Fibroblast of mammary gland (primary cell): ENCODE data around the gene LACTBL1.

Experiments used
- DNase-seq: peaks from one replicate; pipeline ENCODE4 v3.0.0-alpha.2; 2010; ENCODE audit warnings: low read depth
- H3K4me3 ChIP-seq: 2 replicates; pipeline ENCODE4 v1.5.1; 2011; ENCODE audit warnings: low read depth, mild to moderate bottlenecking, low read length, moderate library complexity; ENCODE audit not compliant: control insufficient read depth
- CTCF ChIP-seq: conservative IDR thresholded peaks from 2 replicates; pipeline ENCODE4 v1.5.1; 2011; ENCODE audit warnings: low read depth, low read length, inconsistent platforms; ENCODE audit not compliant: control insufficient read depth, insufficient read depth

The LACTBL1 gene

GRCh38 chr1:22966309-22966708, 6.4 kb downstream of the LACTBL1 start:
- TF ChIP-seq CTCF, result no peak
- DNase-seq, result no peak
- no peak overlapping the region for H3K4me3 ChIP-seq

GRCh38 chr1:22963044-22963677, 9.5 kb downstream of the LACTBL1 start:
- DNase-seq, result no peak
- no peak for TF ChIP-seq CTCF
- no peak overlapping the region for H3K4me3 ChIP-seq

- no peak for DNase-seq
- TF ChIP-seq CTCF, result no peak
- H3K4me3 ChIP-seq, result no peak overlapping the region
These were observed 10.1 kb downstream of the LACTBL1 start for GRCh38 chr1:22962558-22962957.

GRCh38 chr1:22959545-22960360, 12.9 kb downstream of the LACTBL1 start:
- H3K4me3 ChIP-seq, result no peak overlapping the region
- TF ChIP-seq CTCF, result no peak
- DNase-seq, result no peak

- H3K4me3 ChIP-seq, result no peak overlapping the region
- TF ChIP-seq CTCF, result no peak
- no peak for DNase-seq
These were observed 14.1 kb downstream of the LACTBL1 start for GRCh38 chr1:22958556-22958955.

GRCh38 chr1:22957066-22957465, 15.6 kb downstream of the LACTBL1 start:
- no peak overlapping the region for H3K4me3 ChIP-seq
- no peak for TF ChIP-seq CTCF
- no peak for DNase-seq
